ENCODE measurements around the gene C10orf90. TPM values are rescaled to one million over a fixed set of nuclear protein-coding genes. Genes with fewer than 3 reads are reported as not detected.

C10orf90 gene
- total RNA-seq, 1 donor from 2014 or later = not detected

GRCh38 chr10:126549344-126549743, 121.1 kb downstream of the C10orf90 start:
- Mint-ChIP-seq H3K36me3 (ENCODE audit: unreplicated experiment) (no peaks in the 10 kb centered on the region), H3K27me3 (ENCODE audit: unreplicated experiment) (no peaks in the 10 kb centered on the region)
- TF ChIP-seq CTCF (IDR thresholded peaks at IDR 0.05; ENCODE audit: partially characterized antibody, unreplicated experiment) = no peak

GRCh38 chr10:126544565-126544964, 125.9 kb downstream of the C10orf90 start:
- no peaks in the 10 kb centered on the region for H3K36me3 Mint-ChIP-seq (ENCODE audit: unreplicated experiment)
- no peak for TF ChIP-seq CTCF (IDR thresholded peaks at IDR 0.05; ENCODE audit: partially characterized antibody, unreplicated experiment)

More at GRCh38 chr10:126549344-126549743, 121.1 kb downstream of the C10orf90 start:
- DNase-seq = no peak
- Mint-ChIP-seq H3K4me1 (ENCODE audit: low read depth, unreplicated experiment) (peaks cover 2% of the 10 kb centered on the region), H3K9me3 (ENCODE audit: unreplicated experiment) (no peaks in the 10 kb centered on the region), H3K27ac (ENCODE audit: unreplicated experiment) (no peak overlapping the region), H3K4me3 (ENCODE audit: unreplicated experiment) (no peak overlapping the region)

GRCh38 chr10:126538439-126539135, 131.9 kb downstream of the C10orf90 start:
- DNase-seq = no peak
- H3K27ac Mint-ChIP-seq (ENCODE audit: unreplicated experiment) = no peak overlapping the region
- no peak overlapping the region for H3K4me3 Mint-ChIP-seq (ENCODE audit: unreplicated experiment)

More at GRCh38 chr10:126544565-126544964, 125.9 kb downstream of the C10orf90 start:
- Mint-ChIP-seq H3K27ac (ENCODE audit: unreplicated experiment) (no peak overlapping the region), H3K27me3 (ENCODE audit: unreplicated experiment) (no peaks in the 10 kb centered on the region), H3K9me3 (ENCODE audit: unreplicated experiment) (no peaks in the 10 kb centered on the region), H3K4me1 (ENCODE audit: low read depth, unreplicated experiment) (peaks cover 3% of the 10 kb centered on the region), H3K4me3 (ENCODE audit: unreplicated experiment) (no peak overlapping the region)
- DNase-seq = no peak

GRCh38 chr10:126536656-126537055, 133.8 kb downstream of the C10orf90 start:
- Mint-ChIP-seq H3K9me3 (ENCODE audit: unreplicated experiment) (peaks cover 1% of the 10 kb centered on the region), H3K27me3 (ENCODE audit: unreplicated experiment) (no peaks in the 10 kb centered on the region), H3K36me3 (ENCODE audit: unreplicated experiment) (no peaks in the 10 kb centered on the region), H3K4me1 (ENCODE audit: low read depth, unreplicated experiment) (no peaks in the 10 kb centered on the region), H3K27ac (ENCODE audit: unreplicated experiment) (no peak overlapping the region), H3K4me3 (ENCODE audit: unreplicated experiment) (no peak overlapping the region)
- TF ChIP-seq CTCF (IDR thresholded peaks at IDR 0.05; ENCODE audit: partially characterized antibody, unreplicated experiment) = no peak
- DNase-seq = no peak

More at GRCh38 chr10:126538439-126539135, 131.9 kb downstream of the C10orf90 start:
- Mint-ChIP-seq H3K36me3 (ENCODE audit: unreplicated experiment) (no peaks in the 10 kb centered on the region), H3K4me1 (ENCODE audit: low read depth, unreplicated experiment) (no peaks in the 10 kb centered on the region), H3K27me3 (ENCODE audit: unreplicated experiment) (no peaks in the 10 kb centered on the region), H3K9me3 (ENCODE audit: unreplicated experiment) (no peaks in the 10 kb centered on the region)
- no peak for TF ChIP-seq CTCF (IDR thresholded peaks at IDR 0.05; ENCODE audit: partially characterized antibody, unreplicated experiment)

- Mint-ChIP-seq H3K27ac (ENCODE audit: unreplicated experiment) (no peak overlapping the region), H3K4me1 (ENCODE audit: low read depth, unreplicated experiment) (no peaks in the 10 kb centered on the region), H3K36me3 (ENCODE audit: unreplicated experiment) (no peaks in the 10 kb centered on the region), H3K9me3 (ENCODE audit: unreplicated experiment) (peaks cover 1% of the 10 kb centered on the region), H3K27me3 (ENCODE audit: unreplicated experiment) (no peaks in the 10 kb centered on the region), H3K4me3 (ENCODE audit: unreplicated experiment) (no peak overlapping the region)
- no peak for DNase-seq
- TF ChIP-seq CTCF (IDR thresholded peaks at IDR 0.05; ENCODE audit: partially characterized antibody, unreplicated experiment) = no peak
Measured at GRCh38 chr10:126536148-126536547, 134.3 kb downstream of the C10orf90 start.

Measured in glutamatergic neuron (in vitro differentiated cells).